Brain microvascular endothelial cell (primary cell): ENCODE data around the gene SCAF4.

Experiments
- DNase-seq: peaks from one replicate; pipeline ENCODE4 v3.0.0-alpha.2; 2020
- H3K27ac ChIP-seq: fragments of 250-450 bp; sonication (Bioruptor Pico); 2 replicates; pipeline ENCODE4 v1.5.1; 2020; ENCODE audit warnings: mild to moderate bottlenecking, moderate library complexity
- H3K27me3 ChIP-seq: fragments of 250-450 bp; sonication (Bioruptor Pico); replicated peaks from 2 replicates; pipeline ENCODE4 v1.5.1; 2020; ENCODE audit warnings: mild to moderate bottlenecking
- H3K36me3 ChIP-seq: fragments of 250-450 bp; sonication (Bioruptor Pico); replicated peaks from 2 replicates; pipeline ENCODE4 v1.5.1; 2020; ENCODE audit warnings: mild to moderate bottlenecking
- H3K4me3 ChIP-seq: 2 replicates; pipeline ENCODE4 v1.5.1; 2011; ENCODE audit warnings: low read depth, mild to moderate bottlenecking, control low read depth, low read length, moderate library complexity
- CTCF ChIP-seq: IDR thresholded peaks from 2 replicates; pipeline ENCODE4 v1.5.1; 2011; ENCODE audit warnings: low read depth, mild to moderate bottlenecking, moderate library complexity, low read length, control low read depth, inconsistent platforms; ENCODE audit errors: missing control alignments
- in situ Hi-C: cut with HindIII; loops from 2 replicates; pipeline ENCODE4 v1.10.0; 2017; ENCODE audit warnings: low sequenced_read_pairs, low pct_ligation_motif_present

Gene SCAF4

DNA sequence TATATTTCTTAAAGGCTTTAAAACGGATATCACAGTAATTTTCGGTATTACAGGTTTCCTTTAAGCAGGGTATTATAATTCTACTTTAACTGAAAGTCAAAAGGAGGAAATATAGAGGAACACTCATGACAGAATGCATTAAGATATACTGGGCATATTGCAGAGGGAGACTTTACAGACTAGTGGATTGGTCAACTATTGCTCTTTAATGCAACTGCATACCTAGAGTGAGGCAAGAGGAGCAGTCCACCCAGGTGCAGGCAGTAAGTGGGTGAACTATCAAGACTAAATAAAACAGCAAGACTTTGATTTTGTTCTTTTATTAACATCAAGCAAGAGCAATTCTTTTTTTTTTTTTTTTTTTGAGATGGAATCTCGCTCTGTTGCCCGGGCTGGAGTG, 10.5 kb downstream of the SCAF4 start:
- no peak overlapping the region for H3K27ac ChIP-seq
- no peak for DNase-seq
- no peaks in the 10 kb centered on the region for H3K36me3 ChIP-seq
- H3K4me3 ChIP-seq, result no peak overlapping the region
- TF ChIP-seq CTCF, result no peak
- in situ Hi-C loops, result no loop called here
- H3K27me3 ChIP-seq, result no peaks in the 10 kb centered on the region

- H3K27me3 ChIP-seq, result no peaks in the 10 kb centered on the region
- H3K4me3 ChIP-seq, result no peak overlapping the region
- H3K36me3 ChIP-seq, result no peaks in the 10 kb centered on the region
- TF ChIP-seq CTCF, result no peak
- in situ Hi-C loops, result no loop called here
- DNase-seq, result no peak
- no peak overlapping the region for H3K27ac ChIP-seq
Measured at GRCh38 chr21:31720739-31721138, 11.2 kb downstream of the SCAF4 start.

DNA sequence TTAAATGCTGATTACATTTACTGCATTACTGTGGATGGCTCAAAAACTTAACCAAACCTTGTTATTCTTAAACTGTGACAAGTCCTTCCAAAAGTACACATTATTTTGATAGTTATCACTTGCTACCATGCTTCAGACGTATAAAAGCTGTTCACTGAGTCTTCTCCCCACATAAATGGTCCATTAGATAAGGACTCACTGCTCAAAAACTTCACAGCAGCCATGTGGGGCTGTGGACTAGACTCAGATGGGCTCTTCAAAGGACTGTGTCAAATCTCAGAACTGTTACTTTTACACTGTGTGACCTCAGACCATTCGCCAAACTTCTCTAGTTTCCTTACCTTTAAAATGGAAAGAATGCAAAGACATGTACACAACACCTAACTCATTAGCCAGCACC, 11.6 kb downstream of the SCAF4 start:
- DNase-seq, result no peak
- Histone ChIP-seq H3K27ac (no peak overlapping the region), H3K4me3 (no peak overlapping the region), H3K27me3 (no peaks in the 10 kb centered on the region), H3K36me3 (no peaks in the 10 kb centered on the region)
- TF ChIP-seq CTCF, result no peak
- in situ Hi-C loops, result no loop called here

- Histone ChIP-seq H3K27ac (no peak overlapping the region), H3K36me3 (no peaks in the 10 kb centered on the region), H3K4me3 (no peak overlapping the region), H3K27me3 (no peaks in the 10 kb centered on the region)
- no peak for TF ChIP-seq CTCF
- DNase-seq, result no peak
- in situ Hi-C loops, result no loop called here
Measured at GRCh38 chr21:31716106-31716505, 15.8 kb downstream of the SCAF4 start.

GRCh38 chr21:31714741-31715365, 17.1 kb downstream of the SCAF4 start:
- no peaks in the 10 kb centered on the region for H3K36me3 ChIP-seq
- no peak for TF ChIP-seq CTCF
- H3K27ac ChIP-seq, result no peak overlapping the region
- no peaks in the 10 kb centered on the region for H3K27me3 ChIP-seq
- DNase-seq, result no peak
- H3K4me3 ChIP-seq, result no peak overlapping the region
- in situ Hi-C loops, result no loop called here
